Endothelial cell (in vitro differentiated cells): ENCODE measurements around the gene SHQ1. TPM values are rescaled to one million over a fixed set of nuclear protein-coding genes. Genes with fewer than 3 reads are reported as not detected.

Experiments used
- DNase-seq: peaks from one replicate; pipeline ENCODE4 v3.0.0; 2021; ENCODE audit warnings: low spot score
- H3K27ac Mint-ChIP-seq: one replicate; pipeline ENCODE4 v1.8.0; 2021; ENCODE audit warnings: mixed read lengths, inconsistent platforms; ENCODE audit not compliant: unreplicated experiment
- H3K27me3 Mint-ChIP-seq: one replicate; pipeline ENCODE4 v1.8.0; 2021; ENCODE audit warnings: mild to moderate bottlenecking, moderate library complexity, mixed read lengths, inconsistent platforms; ENCODE audit not compliant: unreplicated experiment
- H3K36me3 Mint-ChIP-seq: one replicate; pipeline ENCODE4 v1.8.0; 2021; ENCODE audit warnings: mild to moderate bottlenecking, low read depth, mixed read lengths, inconsistent platforms; ENCODE audit not compliant: unreplicated experiment
- H3K4me1 Mint-ChIP-seq: one replicate; pipeline ENCODE4 v1.8.0; 2021; ENCODE audit warnings: mild to moderate bottlenecking, mixed read lengths, inconsistent platforms; ENCODE audit not compliant: unreplicated experiment
- H3K4me3 Mint-ChIP-seq: one replicate; pipeline ENCODE4 v1.8.0; 2021; ENCODE audit warnings: mild to moderate bottlenecking, mixed read lengths, inconsistent platforms; ENCODE audit not compliant: unreplicated experiment
- H3K9me3 Mint-ChIP-seq: one replicate; pipeline ENCODE4 v1.8.0; 2021; ENCODE audit warnings: mixed read lengths, inconsistent platforms; ENCODE audit not compliant: unreplicated experiment
- CTCF ChIP-seq: fragments of 200-600 bp; sonication (generic); IDR thresholded peaks from one replicate; pipeline ENCODE4 v1.5.0; 2021; ENCODE audit warnings: antibody characterized with exemption; ENCODE audit not compliant: unreplicated experiment
- total RNA-seq: library from RNA; stranded (reverse); fragmentation: NEBNext Ultra II Directional; extraction: Animal tissue kit (Norgen Biotek cat#: 25700); gene quantifications from one replicate; pipeline ENCODE4 v1.2.1, GENCODE V29; 2021; ENCODE audit not compliant: unreplicated experiment

SHQ1 gene
- total RNA-seq, 1 donor from 2014 or later: 26.9 TPM

GRCh38 chr3:72782521-72782920, 65.7 kb downstream of the SHQ1 start:
- no peak for TF ChIP-seq CTCF
- Mint-ChIP-seq H3K27ac (no peak overlapping the region), H3K27me3 (no peaks in the 10 kb centered on the region), H3K9me3 (no peaks in the 10 kb centered on the region), H3K4me3 (no peak overlapping the region), H3K4me1 (peaks cover 5% of the 10 kb centered on the region), H3K36me3 (no peaks in the 10 kb centered on the region)
- no peak for DNase-seq

DNA sequence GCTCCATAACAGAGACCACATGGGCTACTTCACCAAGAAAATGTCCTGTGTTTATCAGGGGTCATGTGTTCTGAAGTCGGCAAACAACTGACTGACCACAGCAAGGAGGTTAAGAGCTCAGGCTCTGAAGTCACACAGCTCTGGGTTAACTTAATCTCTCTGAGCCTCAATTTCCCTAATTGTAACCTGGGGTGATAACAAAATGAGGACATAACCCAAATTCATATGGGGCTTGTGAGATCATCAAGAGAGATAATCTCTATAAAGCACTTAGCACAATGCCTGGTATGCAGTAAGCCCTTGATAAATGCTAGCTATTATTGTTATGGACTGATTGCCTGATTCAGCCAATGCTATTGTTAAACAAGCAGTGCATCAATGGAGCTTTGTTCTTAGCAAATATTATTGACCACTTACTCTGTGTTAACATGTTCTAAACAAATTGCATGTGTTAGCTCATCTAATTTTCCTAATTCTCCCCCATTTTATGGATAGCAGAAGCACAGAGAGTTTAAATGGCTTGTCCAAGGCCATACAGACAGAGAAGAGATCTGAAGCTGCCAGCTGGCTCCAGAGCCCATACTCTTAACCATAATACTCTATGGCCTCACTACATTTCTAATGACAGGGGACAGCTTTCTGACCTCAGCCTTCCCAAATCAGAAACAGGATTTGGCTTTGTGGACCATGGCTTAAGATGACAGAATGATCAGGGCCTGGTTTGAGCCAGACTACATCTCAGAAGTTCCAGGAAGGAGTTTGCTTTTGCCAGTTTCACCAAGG, 78.3 kb downstream of the SHQ1 start:
- no peaks in the 10 kb centered on the region for H3K9me3 Mint-ChIP-seq
- no peak for TF ChIP-seq CTCF
- no peak overlapping the region for H3K4me3 Mint-ChIP-seq
- H3K4me1 Mint-ChIP-seq: peaks cover 20% of the 10 kb centered on the region
- H3K27ac Mint-ChIP-seq: no peak overlapping the region
- no peaks in the 10 kb centered on the region for H3K27me3 Mint-ChIP-seq
- DNase-seq: no peak
- no peaks in the 10 kb centered on the region for H3K36me3 Mint-ChIP-seq

DNA sequence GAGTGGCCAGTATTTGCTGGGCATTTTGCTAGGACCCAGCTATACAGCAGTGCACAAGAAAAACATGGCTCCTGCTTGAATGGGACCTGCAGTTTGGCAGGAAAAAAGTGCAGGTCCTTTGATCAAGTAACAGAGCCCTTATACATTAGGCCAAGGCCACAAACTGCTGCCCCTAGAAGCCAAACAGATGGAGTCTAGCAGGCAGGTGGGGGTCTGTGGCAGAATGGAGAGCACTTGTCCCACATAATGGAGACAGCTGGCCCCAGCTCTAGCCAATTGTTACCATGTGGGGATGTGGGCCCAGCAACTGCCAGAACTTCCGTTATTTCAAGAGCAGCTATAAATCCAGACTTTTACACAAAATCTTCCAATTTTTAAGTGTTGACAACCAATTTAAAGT, 79.3 kb downstream of the SHQ1 start:
- H3K27ac Mint-ChIP-seq: no peak overlapping the region
- H3K4me1 Mint-ChIP-seq: peaks cover 20% of the 10 kb centered on the region

DNA sequence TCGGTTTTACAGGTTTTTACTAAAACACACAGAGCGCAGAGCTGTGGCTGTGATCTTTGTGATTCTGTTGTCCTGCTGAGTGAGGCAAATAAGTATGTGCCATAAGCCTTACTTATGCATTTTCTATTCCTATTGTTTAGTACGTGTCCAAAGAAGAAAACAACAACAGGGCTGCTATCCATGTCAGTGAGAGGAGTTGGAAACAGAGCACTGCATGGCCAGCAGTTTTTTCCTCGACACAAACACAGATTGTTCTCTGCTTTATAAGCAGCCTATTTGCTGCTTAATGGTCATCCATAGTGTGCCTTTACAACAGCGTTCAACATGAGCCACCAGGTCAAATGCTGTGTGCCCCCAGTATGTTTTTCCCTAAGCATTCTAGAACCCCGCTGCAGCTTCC, 79.8 kb downstream of the SHQ1 start:
- Mint-ChIP-seq H3K27me3 (no peaks in the 10 kb centered on the region), H3K27ac (no peak overlapping the region)

More for the DNA sequence above, 79.3 kb downstream of the SHQ1 start:
- no peaks in the 10 kb centered on the region for H3K27me3 Mint-ChIP-seq
- no peaks in the 10 kb centered on the region for H3K9me3 Mint-ChIP-seq
- TF ChIP-seq CTCF: no peak
- DNase-seq: no peak
- no peak overlapping the region for H3K4me3 Mint-ChIP-seq
- H3K36me3 Mint-ChIP-seq: no peaks in the 10 kb centered on the region

More for the DNA sequence above, 79.8 kb downstream of the SHQ1 start:
- no peak for DNase-seq
- Mint-ChIP-seq H3K4me1 (peaks cover 20% of the 10 kb centered on the region), H3K4me3 (no peak overlapping the region), H3K9me3 (no peaks in the 10 kb centered on the region), H3K36me3 (no peaks in the 10 kb centered on the region)
- no peak for TF ChIP-seq CTCF
